HFF-Myc (cell line): ENCODE data around the gene USP4.

ENCODE experiments used
- DNase-seq: peaks from one replicate; pipeline ENCODE4 v3.0.0-alpha.2; 2011; ENCODE audit warnings: low read depth; ENCODE audit errors: extremely low read depth
- H3K4me3 ChIP-seq: replicated peaks from 2 replicates; pipeline ENCODE4 v1.5.1; 2011; ENCODE audit warnings: low read depth, mild to moderate bottlenecking, control low read depth, low read length
- TF ChIP-seq, protein P1 (sequence below): IDR thresholded peaks from 2 replicates; pipeline ENCODE4 v1.5.1; 2012; ENCODE audit warnings: mild to moderate bottlenecking, low read depth, low read length, control low read depth; ENCODE audit errors: missing control alignments

The USP4 gene

DNA sequence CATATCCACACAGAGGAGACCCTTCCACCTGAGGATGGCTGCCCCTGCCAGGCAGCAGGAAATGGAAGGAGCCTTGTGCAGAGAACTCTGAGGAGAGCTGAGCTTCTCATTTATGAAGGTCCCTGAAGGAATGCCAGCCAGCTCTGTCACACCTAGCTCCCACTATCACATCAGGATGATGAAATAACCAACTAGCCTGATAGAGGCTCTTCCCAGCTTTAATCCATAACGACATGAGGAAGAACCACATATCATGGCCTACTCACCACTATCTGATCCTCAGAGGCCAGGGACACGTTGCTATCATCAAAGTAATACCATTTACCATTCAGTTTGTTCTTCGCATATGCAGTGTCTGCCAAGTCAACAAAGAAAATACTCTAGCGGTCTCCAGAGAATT lies 61.3 kb downstream of the USP4 start:
- H3K4me3 ChIP-seq: no peak overlapping the region
- no peak for DNase-seq
- TF ChIP-seq, protein P1, sequence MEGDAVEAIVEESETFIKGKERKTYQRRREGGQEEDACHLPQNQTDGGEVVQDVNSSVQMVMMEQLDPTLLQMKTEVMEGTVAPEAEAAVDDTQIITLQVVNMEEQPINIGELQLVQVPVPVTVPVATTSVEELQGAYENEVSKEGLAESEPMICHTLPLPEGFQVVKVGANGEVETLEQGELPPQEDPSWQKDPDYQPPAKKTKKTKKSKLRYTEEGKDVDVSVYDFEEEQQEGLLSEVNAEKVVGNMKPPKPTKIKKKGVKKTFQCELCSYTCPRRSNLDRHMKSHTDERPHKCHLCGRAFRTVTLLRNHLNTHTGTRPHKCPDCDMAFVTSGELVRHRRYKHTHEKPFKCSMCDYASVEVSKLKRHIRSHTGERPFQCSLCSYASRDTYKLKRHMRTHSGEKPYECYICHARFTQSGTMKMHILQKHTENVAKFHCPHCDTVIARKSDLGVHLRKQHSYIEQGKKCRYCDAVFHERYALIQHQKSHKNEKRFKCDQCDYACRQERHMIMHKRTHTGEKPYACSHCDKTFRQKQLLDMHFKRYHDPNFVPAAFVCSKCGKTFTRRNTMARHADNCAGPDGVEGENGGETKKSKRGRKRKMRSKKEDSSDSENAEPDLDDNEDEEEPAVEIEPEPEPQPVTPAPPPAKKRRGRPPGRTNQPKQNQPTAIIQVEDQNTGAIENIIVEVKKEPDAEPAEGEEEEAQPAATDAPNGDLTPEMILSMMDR: no peak

DNA sequence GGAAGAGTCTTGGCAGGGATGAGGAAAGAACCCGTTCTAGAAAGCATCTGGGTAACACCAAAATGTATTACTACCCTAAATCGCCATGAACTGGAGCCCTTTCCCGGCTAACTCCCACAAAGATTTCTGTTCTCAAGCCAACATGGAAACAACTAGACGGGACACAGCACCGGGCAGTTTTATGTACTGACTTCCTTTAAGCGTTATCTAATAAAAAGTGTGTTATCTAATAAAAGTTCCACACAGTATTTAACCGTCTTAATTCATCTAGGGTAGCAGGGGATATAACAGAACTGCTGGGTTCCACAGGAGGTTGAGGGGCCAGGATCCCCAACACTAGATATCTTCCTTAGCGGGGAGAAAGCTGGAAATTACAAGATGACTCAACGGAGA lies 62.5 kb downstream of the USP4 start:
- DNase-seq: no peak
- TF ChIP-seq, protein P1: no peak
- peak overlapping the region; percentile 48 for H3K4me3 ChIP-seq

DNA sequence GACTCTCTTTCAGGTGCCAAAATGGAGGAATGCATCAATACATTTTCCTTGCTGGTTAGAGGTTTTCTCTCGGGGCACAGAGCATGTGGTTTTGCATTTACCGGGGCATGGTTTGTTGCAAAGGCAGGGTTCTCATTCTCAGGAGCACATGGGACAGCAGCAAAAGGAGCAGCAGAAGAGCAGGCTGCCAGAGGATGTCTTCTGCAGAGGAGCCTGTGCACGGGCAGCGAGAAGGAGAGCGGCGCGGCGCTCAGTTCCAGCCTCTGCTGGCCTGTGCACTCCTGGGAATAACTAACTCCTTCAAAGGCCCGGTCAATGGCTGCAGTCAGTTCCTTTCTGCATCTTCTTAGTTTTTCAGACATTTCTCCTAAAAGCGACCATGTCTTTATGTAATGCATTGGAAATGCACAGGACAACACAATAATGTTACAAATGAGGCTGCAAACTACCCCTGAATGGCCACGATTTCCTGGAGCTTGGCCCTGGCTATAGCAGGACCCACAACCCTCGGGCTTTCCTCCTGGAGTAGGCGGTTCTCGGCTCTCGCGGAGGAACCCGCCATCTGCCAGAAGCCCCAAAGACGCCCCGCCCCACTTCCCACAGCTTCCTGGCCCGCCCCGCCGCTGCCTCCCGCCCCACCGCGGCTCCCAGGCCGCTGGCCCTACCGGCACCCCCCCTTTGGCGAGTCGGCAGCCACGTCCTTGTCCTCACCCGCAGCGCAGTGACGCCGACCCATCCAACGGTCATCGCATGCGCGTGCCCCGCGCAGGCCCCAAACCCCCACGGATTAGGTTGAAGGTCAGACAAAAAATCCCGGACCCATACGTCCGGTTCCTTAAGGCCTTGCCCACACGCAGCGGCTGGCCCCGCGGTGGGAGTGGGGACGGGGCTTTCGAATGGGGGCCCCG lies 63.1 kb downstream of the USP4 start, which contains the start of gene C3orf62:
C3orf62 (minus strand) TSS at position 758 of the 908 bp plus-strand sequence; CDS start at position 398, 360 bp downstream.
- TF ChIP-seq, protein P1: no peak
- peak within 1 kb of the TSS; percentile 48 for H3K4me3 ChIP-seq
- DNase-seq: no peak

DNA sequence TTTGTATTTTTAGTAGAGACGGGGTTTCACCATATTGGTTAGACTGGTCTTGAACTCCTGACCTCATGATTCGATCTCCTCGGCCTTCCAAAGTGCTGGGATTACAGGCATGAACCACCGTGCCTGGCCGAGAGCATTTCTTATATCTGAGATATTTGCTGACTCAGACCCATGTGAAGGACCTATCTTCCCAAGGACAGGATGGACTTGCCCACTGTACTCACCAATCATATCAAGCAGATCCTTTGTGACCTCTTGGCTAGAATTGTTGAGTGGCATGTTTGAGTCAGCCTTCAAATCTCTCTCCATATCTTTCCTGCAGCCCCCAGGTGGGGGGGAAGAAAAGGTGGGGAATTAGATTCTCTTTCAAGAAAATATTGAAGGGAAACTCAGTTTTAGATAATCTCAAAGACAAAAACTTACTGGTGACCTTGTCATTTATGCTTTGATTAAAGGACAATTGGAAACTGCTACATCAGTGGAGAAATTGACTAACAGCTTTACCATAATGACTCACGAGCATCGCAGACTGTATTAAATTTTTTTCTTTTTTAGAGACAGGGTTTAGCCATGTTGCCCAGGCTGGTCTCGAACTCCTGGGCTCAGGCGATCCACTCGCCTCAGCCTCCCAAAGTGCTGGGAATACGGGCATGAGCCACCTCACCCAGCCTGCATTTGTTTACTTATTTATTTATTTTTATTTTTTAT lies 65.9 kb downstream of the USP4 start:
- TF ChIP-seq, protein P1: no peak
- DNase-seq: no peak
- no peak overlapping the region for H3K4me3 ChIP-seq

DNA sequence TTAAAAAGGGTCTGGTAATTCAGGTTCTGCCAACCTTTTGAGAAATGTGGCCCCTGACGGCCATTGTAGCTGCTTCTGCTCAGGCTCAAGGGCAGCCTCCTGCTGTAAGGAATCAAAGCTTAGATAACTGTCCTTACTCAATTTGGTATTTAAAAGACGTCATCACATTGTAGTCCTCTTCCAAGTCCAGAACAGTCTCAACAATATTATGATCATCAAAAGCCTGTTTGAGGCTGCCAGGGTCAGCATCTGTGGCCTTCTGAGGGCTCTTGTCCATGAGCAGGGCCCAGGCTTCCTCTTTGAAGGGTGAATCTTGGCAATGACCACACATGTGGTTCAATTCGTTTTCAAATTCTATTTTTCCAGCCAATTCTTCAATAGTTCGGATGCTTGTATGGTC lies 68.8 kb downstream of the USP4 start:
- no peak overlapping the region for H3K4me3 ChIP-seq
- TF ChIP-seq, protein P1: no peak
- DNase-seq: no peak

DNA sequence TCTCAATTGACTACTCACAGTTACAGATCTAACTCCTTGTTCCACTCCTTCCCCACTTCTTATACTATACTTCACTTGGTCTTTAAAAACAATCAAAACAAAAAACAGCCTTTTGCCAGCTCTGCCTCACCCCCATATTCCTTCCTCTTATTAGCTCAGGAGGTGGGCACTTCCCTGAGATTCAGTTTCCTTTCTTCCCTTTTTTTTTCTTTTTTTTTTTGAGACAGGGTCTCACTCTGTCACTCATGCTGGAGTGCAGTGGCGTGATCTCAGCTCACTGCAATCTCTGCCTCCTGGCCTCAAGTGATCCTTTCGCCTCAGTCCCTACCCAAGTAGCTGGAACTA lies 69.7 kb downstream of the USP4 start:
- TF ChIP-seq, protein P1: no peak
- no peak for DNase-seq
- no peak overlapping the region for H3K4me3 ChIP-seq
